Stimulated activated CD8-positive, alpha-beta memory T cell treated with anti-CD3 and anti-CD28 coated beads, Interleukin-7, amount 100 ng/mL, for 4 hours (primary cell): ENCODE measurements around the gene GAGE12C.
"Not testable (repeated sequence)": the region's sequence is repeated elsewhere in the genome, so short reads cannot be mapped to it uniquely, and the experiment has no call there.

Experiments
- DNase-seq, 2 donors: peaks; one replicate each; pipeline ENCODE4 v3.0.0-alpha.2; 2020; ENCODE audit warnings: low read depth in 2 of 2

Gene GAGE12C, protein sequence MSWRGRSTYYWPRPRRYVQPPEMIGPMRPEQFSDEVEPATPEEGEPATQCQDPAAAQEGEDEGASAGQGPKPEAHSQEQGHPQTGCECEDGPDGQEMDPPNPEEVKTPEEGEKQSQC

DNA sequence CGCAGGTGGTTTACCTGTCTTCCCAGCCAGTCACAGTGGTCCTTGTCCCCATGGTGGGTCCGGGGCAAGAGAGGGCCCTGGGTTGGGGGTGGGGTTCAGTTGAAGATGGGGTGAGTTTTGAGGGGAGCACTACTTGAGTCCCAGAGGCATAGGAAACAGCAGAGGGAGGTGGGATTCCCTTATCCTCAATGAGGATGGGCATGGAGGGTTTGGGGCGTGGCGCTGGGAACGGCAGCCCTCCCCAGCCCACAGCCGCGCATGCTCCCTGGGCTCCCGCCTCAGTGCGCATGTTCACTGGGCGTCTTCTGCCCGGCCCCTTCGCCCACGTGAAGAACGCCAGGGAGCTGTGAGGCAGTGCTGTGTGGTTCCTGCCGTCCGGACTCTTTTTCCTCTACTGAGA is at the start of gene GAGE12C:
Gene GAGE12C (plus strand): TSS at position 301 of the 400 bp plus-strand sequence. CDS start 1,155 bp downstream, outside the sequence.
- DNase-seq: not testable (repeated sequence)

DNA sequence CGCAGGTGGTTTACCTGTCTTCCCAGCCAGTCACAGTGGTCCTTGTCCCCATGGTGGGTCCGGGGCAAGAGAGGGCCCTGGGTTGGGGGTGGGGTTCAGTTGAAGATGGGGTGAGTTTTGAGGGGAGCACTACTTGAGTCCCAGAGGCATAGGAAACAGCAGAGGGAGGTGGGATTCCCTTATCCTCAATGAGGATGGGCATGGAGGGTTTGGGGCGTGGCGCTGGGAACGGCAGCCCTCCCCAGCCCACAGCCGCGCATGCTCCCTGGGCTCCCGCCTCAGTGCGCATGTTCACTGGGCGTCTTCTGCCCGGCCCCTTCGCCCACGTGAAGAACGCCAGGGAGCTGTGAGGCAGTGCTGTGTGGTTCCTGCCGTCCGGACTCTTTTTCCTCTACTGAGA is 9.5 kb downstream of the GAGE12C start, which contains the start of gene GAGE12D:
Gene GAGE12D (plus strand): TSS at position 301 of the 400 bp plus-strand sequence. CDS start 1,155 bp downstream, outside the sequence.
- DNase-seq: not testable (repeated sequence)

DNA sequence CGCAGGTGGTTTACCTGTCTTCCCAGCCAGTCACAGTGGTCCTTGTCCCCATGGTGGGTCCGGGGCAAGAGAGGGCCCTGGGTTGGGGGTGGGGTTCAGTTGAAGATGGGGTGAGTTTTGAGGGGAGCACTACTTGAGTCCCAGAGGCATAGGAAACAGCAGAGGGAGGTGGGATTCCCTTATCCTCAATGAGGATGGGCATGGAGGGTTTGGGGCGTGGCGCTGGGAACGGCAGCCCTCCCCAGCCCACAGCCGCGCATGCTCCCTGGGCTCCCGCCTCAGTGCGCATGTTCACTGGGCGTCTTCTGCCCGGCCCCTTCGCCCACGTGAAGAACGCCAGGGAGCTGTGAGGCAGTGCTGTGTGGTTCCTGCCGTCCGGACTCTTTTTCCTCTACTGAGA is 19.0 kb downstream of the GAGE12C start, which contains the start of gene GAGE12E:
Gene GAGE12E (plus strand): TSS at position 301 of the 400 bp plus-strand sequence. CDS start 1,155 bp downstream, outside the sequence.
- DNase-seq: not testable (repeated sequence)

DNA sequence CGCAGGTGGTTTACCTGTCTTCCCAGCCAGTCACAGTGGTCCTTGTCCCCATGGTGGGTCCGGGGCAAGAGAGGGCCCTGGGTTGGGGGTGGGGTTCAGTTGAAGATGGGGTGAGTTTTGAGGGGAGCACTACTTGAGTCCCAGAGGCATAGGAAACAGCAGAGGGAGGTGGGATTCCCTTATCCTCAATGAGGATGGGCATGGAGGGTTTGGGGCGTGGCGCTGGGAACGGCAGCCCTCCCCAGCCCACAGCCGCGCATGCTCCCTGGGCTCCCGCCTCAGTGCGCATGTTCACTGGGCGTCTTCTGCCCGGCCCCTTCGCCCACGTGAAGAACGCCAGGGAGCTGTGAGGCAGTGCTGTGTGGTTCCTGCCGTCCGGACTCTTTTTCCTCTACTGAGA is 28.6 kb downstream of the GAGE12C start, which contains the start of gene GAGE12F:
Gene GAGE12F (plus strand): TSS at position 301 of the 400 bp plus-strand sequence. CDS start 1,155 bp downstream, outside the sequence.
- DNase-seq: not testable (repeated sequence)

DNA sequence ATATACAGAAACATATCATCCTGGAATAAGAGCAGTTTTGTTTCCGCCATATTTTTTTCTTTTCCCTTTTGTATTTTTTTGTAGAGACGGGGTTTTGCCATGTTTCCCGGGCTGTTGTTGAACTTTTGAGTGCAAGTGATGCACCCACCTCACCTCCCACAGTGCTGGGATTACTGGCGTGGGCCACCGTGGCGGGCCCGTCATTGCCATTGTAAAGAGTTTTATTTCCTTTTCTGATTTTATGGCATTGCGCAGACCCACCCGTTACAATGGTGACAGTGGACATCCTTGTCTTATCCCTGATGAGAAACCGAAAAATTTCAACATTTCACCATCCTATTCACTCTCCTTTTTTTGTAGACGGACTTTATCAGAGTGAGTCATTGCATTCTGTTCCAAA is 36.8 kb downstream of the GAGE12C start:
- not testable (repeated sequence) for DNase-seq

DNA sequence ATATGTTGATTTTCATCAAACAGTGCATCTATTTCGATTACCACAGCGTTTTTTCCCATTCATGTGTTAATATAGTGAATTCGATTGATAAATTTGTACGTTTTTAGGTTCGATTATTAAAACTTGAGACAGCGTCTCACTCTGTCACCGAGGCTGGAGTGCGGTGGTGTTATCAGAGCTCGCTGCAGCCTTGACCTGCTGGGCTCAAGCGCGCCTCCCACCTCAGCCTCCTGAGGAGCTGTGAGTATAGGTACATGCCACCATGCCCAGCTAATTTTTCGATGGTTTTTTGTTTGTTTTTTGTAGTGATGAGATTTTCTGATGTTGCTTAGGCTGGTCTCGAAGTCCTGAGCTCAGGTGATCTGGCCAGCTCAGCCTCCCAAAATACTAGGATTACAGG is 37.2 kb downstream of the GAGE12C start:
- DNase-seq: not testable (repeated sequence)

DNA sequence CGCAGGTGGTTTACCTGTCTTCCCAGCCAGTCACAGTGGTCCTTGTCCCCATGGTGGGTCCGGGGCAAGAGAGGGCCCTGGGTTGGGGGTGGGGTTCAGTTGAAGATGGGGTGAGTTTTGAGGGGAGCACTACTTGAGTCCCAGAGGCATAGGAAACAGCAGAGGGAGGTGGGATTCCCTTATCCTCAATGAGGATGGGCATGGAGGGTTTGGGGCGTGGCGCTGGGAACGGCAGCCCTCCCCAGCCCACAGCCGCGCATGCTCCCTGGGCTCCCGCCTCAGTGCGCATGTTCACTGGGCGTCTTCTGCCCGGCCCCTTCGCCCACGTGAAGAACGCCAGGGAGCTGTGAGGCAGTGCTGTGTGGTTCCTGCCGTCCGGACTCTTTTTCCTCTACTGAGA is 38.1 kb downstream of the GAGE12C start, which contains the start of gene GAGE12G:
Gene GAGE12G (plus strand): TSS at position 301 of the 400 bp plus-strand sequence. CDS start 1,155 bp downstream, outside the sequence.
- not testable (repeated sequence) for DNase-seq

DNA sequence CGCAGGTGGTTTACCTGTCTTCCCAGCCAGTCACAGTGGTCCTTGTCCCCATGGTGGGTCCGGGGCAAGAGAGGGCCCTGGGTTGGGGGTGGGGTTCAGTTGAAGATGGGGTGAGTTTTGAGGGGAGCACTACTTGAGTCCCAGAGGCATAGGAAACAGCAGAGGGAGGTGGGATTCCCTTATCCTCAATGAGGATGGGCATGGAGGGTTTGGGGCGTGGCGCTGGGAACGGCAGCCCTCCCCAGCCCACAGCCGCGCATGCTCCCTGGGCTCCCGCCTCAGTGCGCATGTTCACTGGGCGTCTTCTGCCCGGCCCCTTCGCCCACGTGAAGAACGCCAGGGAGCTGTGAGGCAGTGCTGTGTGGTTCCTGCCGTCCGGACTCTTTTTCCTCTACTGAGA is 47.7 kb downstream of the GAGE12C start, which contains the start of gene GAGE12H:
Gene GAGE12H (plus strand): TSS at position 301 of the 400 bp plus-strand sequence. CDS start 1,155 bp downstream, outside the sequence.
- not testable (repeated sequence) for DNase-seq
